Kidney (tissue), 14 donors: ENCODE data around the gene DENND4A. TPM values are rescaled to one million over a fixed set of nuclear protein-coding genes. Genes with fewer than 3 reads are reported as not detected.

Source experiments
- DNase-seq, 5 donors: peaks; one replicate each; pipeline ENCODE4 v3.0.0-alpha.2; 2013 to 2020
- FAIRE-seq: peaks from 2 replicates; lab custom pipeline; 2012; peaks lifted over from hg19 to GRCh38; lab: Jason Lieb, UNC
- H3K27ac ChIP-seq, 2 donors: one replicate each; pipeline ENCODE4 v1.7.0; 2013; ENCODE audit warnings: low read depth in 2 of 2, low read length in 2 of 2, inconsistent platforms in 1 of 2
- H3K27me3 ChIP-seq: one replicate; pipeline ENCODE4 v1.7.1; 2013; ENCODE audit warnings: low read length, inconsistent platforms; ENCODE audit not compliant: control insufficient read depth, insufficient read depth
- H3K36me3 ChIP-seq, 3 donors: one replicate each; pipeline versions ENCODE4 v1.7.0 to v1.7.1; 2013; ENCODE audit warnings: low read length in 3 of 3, control low read depth in 1 of 3, inconsistent platforms in 1 of 3; ENCODE audit not compliant: insufficient read depth in 3 of 3, control insufficient read depth in 2 of 3
- H3K4me1 ChIP-seq, 3 donors: one replicate each; pipeline versions ENCODE4 v1.7.0 to v1.7.1; 2013; ENCODE audit warnings: low read length in 3 of 3, inconsistent platforms in 1 of 3, low read depth in 1 of 3; ENCODE audit not compliant: control insufficient read depth in 2 of 3, insufficient read depth in 2 of 3
- H3K4me3 ChIP-seq, 3 donors: one replicate each; pipeline versions ENCODE4 v1.7.0 to v1.8.1; 2013; ENCODE audit warnings: low read length in 3 of 3, control low read depth in 1 of 3, inconsistent platforms in 1 of 3
- H3K9ac ChIP-seq, 3 donors: one replicate each; pipeline versions ENCODE4 v1.7.0 to v1.7.1; 2013; ENCODE audit warnings: low read length in 3 of 3, control low read depth in 1 of 3, inconsistent platforms in 1 of 3
- H3K9me3 ChIP-seq, 3 donors: one replicate each; pipeline versions ENCODE4 v1.7.0 to v1.7.1; 2013; ENCODE audit warnings: low read length in 3 of 3, control low read depth in 1 of 3, inconsistent platforms in 1 of 3; ENCODE audit not compliant: control insufficient read depth in 2 of 3, insufficient read depth in 1 of 3
- CTCF ChIP-seq: IDR thresholded peaks from 3 replicates; pipeline ENCODE4 v1.5.1; 2012; ENCODE audit warnings: mild to moderate bottlenecking, moderate library complexity, borderline replicate concordance; ENCODE audit not compliant: insufficient read depth; ENCODE audit errors: extremely low read depth
- intact Hi-C: fragments of 100-400 bp; cut with DNase I; formaldehyde crosslinking; loops from one replicate; pipeline ENCODE4 v1.11.1; 2022
- polyA plus RNA-seq: library from polyadenylated mRNA; stranded (reverse); fragments of 350-450 nt; fragmentation: Illumina TruSeq; extraction: RNeasy Lipid Tissue Mini Kit (QIAGEN cat#74804); gene quantifications from one replicate; pipeline ENCODE4 v1.2.3, GENCODE V29; 2014; ENCODE audit warnings: low read depth, low replicate concordance; ENCODE audit not compliant: insufficient read depth
- total RNA-seq: library from RNA; stranded (reverse); fragmentation: NEBNext Ultra II Directional; extraction: Animal tissue kit (Norgen Biotek cat#: 25700); gene quantifications from one replicate; pipeline ENCODE4 v1.2.1, GENCODE V29; 2021
- donor health status: control.
- donor health status: control.
- donor health status: control.
- donor health status: control.
- donor health status: control.
- donor health status: DM: yes; HTN: yes; CAD: no.
- donor health status: Normal renal cell carcinoma (clear cell type).

DENND4A gene
- total and polyA plus RNA-seq, 2 donors from 2014 or later, result 8.6 to 35.9 TPM

GRCh38 chr15:65653341-65653740 lies 138.8 kb downstream of the DENND4A start:
- Histone ChIP-seq H3K4me1 (no peaks in the 10 kb centered on the region), H3K9me3 (no peaks in the 10 kb centered on the region), H3K36me3 (peaks cover 0 to 14% (median 3%) of the 10 kb centered on the region in 3 donors), H3K4me3 (no peak overlapping the region), H3K9ac (no peak overlapping the region), H3K27me3 (no peaks in the 10 kb centered on the region), H3K27ac (no peak overlapping the region)
- TF ChIP-seq CTCF, result no peak
- no peak for DNase-seq
- FAIRE-seq, result no peak
- intact Hi-C loops, result no loop called here

- Histone ChIP-seq H3K36me3 (peaks cover 0 to 12% (median 3%) of the 10 kb centered on the region in 3 donors), H3K9ac (no peak overlapping the region), H3K27ac (no peak overlapping the region), H3K4me1 (no peaks in the 10 kb centered on the region), H3K27me3 (no peaks in the 10 kb centered on the region), H3K9me3 (no peaks in the 10 kb centered on the region), H3K4me3 (no peak overlapping the region)
- DNase-seq, result no peak
- intact Hi-C loops, result no loop called here
- no peak for FAIRE-seq
- no peak for TF ChIP-seq CTCF
These were observed 140.0 kb downstream of the DENND4A start for GRCh38 chr15:65651831-65652749.

GRCh38 chr15:65651042-65651322 lies 141.1 kb downstream of the DENND4A start:
- DNase-seq (no peak), FAIRE-seq (no peak)
- H3K27ac ChIP-seq, result no peak overlapping the region
- no peaks in the 10 kb centered on the region for H3K27me3 ChIP-seq
- H3K4me1 ChIP-seq, result no peaks in the 10 kb centered on the region
- intact Hi-C loops, result no loop called here
- peaks cover 0 to 12% (median 3%) of the 10 kb centered on the region in 3 donors for H3K36me3 ChIP-seq
- H3K4me3 ChIP-seq, result no peak overlapping the region
- H3K9me3 ChIP-seq, result no peaks in the 10 kb centered on the region
- no peak for TF ChIP-seq CTCF
- no peak overlapping the region for H3K9ac ChIP-seq
